Body of pancreas (tissue), 4 donors: ENCODE measurements around the gene DACH1.

Experiments
- CTCF ChIP-seq, 7 experiments: fragments of 450-650 bp in 4 of 7; fragments of 200-600 bp in 3 of 7; sonication (generic) in 3 of 7; IDR thresholded peaks; one replicate each; pipeline ENCODE4 v1.5.1; 2016 to 2019; ENCODE audit warnings: antibody characterized with exemption in 7 of 7
- POLR2A ChIP-seq, 3 donors: fragments of 450-650 bp; IDR thresholded peaks; one replicate each; pipeline ENCODE4 v1.6.1; 2016; ENCODE audit warnings: antibody characterized with exemption in 3 of 3, mild to moderate bottlenecking in 2 of 3

GRCh38 chr13:71879808-71880344 is 12.9 kb upstream of the DACH1 start:
- no peak for TF ChIP-seq CTCF (IDR thresholded peaks at IDR 0.05)
- no peak for TF ChIP-seq POLR2A (IDR thresholded peaks at IDR 0.05)
